ENCODE results near the gene HSPA1A.

GRCh38 chr6:31831350-31832215, 16.2 kb downstream of the HSPA1A start:
- TF ChIP-seq, protein P1, sequence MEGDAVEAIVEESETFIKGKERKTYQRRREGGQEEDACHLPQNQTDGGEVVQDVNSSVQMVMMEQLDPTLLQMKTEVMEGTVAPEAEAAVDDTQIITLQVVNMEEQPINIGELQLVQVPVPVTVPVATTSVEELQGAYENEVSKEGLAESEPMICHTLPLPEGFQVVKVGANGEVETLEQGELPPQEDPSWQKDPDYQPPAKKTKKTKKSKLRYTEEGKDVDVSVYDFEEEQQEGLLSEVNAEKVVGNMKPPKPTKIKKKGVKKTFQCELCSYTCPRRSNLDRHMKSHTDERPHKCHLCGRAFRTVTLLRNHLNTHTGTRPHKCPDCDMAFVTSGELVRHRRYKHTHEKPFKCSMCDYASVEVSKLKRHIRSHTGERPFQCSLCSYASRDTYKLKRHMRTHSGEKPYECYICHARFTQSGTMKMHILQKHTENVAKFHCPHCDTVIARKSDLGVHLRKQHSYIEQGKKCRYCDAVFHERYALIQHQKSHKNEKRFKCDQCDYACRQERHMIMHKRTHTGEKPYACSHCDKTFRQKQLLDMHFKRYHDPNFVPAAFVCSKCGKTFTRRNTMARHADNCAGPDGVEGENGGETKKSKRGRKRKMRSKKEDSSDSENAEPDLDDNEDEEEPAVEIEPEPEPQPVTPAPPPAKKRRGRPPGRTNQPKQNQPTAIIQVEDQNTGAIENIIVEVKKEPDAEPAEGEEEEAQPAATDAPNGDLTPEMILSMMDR (IDR thresholded peaks at IDR 0.05; ENCODE audit: low read depth, low read length) = no peak
- no peak for TF ChIP-seq POLR2A (IDR thresholded peaks at IDR 0.05; ENCODE audit: extremely low read depth, insufficient read length)
- TF ChIP-seq MYC (IDR thresholded peaks at IDR 0.05; ENCODE audit: low read depth, low read length) = no peak
